Measurements from ENCODE around the gene CDC25C. TPM values are rescaled to one million over a fixed set of nuclear protein-coding genes. Genes with fewer than 3 reads are reported as not detected.

CDC25C gene
- total RNA-seq, 2 experiments from 2014 or later, result 19.1 to 19.2 TPM

DNA sequence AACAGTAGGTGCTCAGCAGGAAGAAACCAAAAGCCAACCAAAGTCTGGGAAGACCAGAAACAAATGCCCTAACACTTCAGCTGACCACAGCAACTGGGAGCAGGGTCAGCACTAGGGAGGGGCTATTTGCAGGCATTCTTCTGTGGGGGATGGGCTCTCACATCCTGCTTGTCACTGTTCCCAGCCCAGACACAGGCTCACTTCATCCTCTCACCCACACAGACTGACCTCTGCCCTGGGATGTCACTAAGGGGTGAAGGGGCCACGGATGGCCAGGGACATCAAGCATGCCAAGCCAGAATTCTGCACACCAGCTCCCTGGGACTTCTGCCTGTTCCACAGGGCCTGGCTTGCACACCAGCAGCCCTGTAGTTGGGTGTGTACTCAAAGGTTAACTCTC lies 85.9 kb downstream of the CDC25C start:
- peaks cover 32% of the 10 kb centered on the region for H3K27me3 Mint-ChIP-seq
- no peak overlapping the region for H3K27ac Mint-ChIP-seq
- ChIA-PET CTCF (no interaction called here), POLR2A (no interaction called here)
- DNase-seq, result no peak
- H3K4me1 Mint-ChIP-seq (ENCODE audit: low read depth), result peaks cover 9% of the 10 kb centered on the region
- no peaks in the 10 kb centered on the region for H3K36me3 Mint-ChIP-seq
- no peaks in the 10 kb centered on the region for H3K9me3 Mint-ChIP-seq
- intact Hi-C loops (cut with micrococcal nuclease), result no loop called here
- H3K4me3 Mint-ChIP-seq, result no peak overlapping the region

DNA sequence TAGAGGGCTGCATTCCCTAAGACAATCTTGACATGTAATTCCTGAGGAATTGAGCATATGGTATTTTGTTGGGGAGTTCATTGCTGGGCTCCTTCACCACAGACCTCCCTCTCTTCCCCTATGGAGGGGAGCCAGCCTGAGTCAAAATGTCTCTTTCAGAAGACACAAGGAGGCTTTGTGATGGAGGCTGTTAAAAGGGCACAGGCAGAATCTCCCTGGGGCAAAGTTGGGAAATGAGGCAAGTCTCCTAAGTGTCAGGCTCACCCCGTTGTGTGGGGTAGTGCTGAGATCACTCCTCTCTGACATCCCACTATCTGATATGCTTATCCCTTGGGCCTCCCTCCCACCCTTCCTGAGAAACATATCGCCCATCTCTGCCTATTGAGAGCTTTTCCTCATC lies 87.8 kb downstream of the CDC25C start:
- Mint-ChIP-seq H3K36me3 (no peaks in the 10 kb centered on the region), H3K4me1 (ENCODE audit: low read depth) (peaks cover 12% of the 10 kb centered on the region), H3K27me3 (peaks cover 43% of the 10 kb centered on the region), H3K9me3 (no peaks in the 10 kb centered on the region), H3K27ac (no peak overlapping the region), H3K4me3 (no peak overlapping the region)
- no peak for DNase-seq
- intact Hi-C loops (cut with micrococcal nuclease), result no loop called here
- POLR2A ChIA-PET, result no interaction called here
- CTCF ChIA-PET, result interaction anchor here (1.0 kb wide), 1 partner anchor 20 kb away, joined by 4 read pairs; no protein-coding TSS in a partner anchor

DNA sequence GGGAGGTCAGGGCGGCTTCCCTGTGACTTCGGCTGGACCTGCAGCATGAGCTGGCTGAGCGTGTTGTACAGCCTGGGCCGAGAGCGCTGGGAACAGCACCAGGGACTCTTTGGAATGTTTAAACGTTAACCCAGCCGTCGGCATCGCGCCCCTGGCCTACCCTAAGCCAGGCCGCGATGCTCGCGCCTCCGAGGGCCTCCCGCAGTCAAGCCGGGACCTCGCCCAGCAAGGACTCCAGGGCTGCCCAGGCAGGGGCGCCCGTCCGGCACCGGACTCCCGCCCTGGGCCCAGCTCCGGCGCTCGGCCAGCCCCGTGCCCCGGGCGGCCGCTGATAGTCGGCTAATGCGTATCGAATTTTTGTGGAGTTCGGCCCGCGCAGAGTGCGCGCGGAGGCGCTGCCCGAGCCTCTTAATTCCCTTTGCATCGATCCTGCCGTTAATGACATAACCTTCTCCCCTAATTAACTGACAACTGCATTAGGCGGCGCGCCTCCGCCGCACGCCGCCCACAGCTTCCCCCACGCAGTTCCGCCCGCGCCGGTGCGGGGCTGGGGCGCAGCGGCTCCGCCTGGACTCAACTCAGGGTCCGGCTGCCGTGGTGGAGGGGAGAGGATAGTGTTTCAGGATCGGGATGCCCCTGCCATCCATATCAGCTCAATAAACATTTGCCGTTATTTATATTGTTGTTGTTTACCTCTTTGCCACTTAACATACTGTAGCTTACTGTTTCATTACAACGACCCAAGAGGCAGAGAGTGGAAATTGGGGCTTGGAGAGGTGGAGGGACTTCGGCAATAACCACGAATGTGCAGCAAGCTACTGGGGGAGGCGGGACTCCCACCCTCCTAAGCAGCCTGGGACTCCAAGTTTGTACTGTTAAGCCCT lies 89.7 kb downstream of the CDC25C start:
- Mint-ChIP-seq H3K36me3 (no peaks in the 10 kb centered on the region), H3K9me3 (no peaks in the 10 kb centered on the region), H3K27me3 (peaks cover 43% of the 10 kb centered on the region), H3K27ac (no peak overlapping the region), H3K4me3 (no peak overlapping the region), H3K4me1 (ENCODE audit: low read depth) (peaks cover 12% of the 10 kb centered on the region)
- no peak for DNase-seq
- intact Hi-C loops (cut with micrococcal nuclease), result no loop called here
- POLR2A ChIA-PET, result interaction anchor here (1.0 kb wide), 1 partner anchor 137 kb away, joined by 3 read pairs; no protein-coding TSS in a partner anchor
- CTCF ChIA-PET, result interaction anchor here (1.0 to 1.2 kb wide), 3 partner anchors 13 to 111 kb away, joined by 3 read pairs; no protein-coding TSS in a partner anchor

- peaks cover 43% of the 10 kb centered on the region for H3K27me3 Mint-ChIP-seq
- intact Hi-C loops (cut with micrococcal nuclease), result no loop called here
- H3K27ac Mint-ChIP-seq, result no peak overlapping the region
- H3K36me3 Mint-ChIP-seq, result no peaks in the 10 kb centered on the region
- DNase-seq, result peak; percentile 26
- peaks cover 12% of the 10 kb centered on the region for H3K4me1 Mint-ChIP-seq (ENCODE audit: low read depth)
- no peaks in the 10 kb centered on the region for H3K9me3 Mint-ChIP-seq
- CTCF ChIA-PET, result interaction anchor here (1.2 kb wide), 2 partner anchors 14 to 111 kb away, joined by 3 to 6 read pairs; partner anchors contain the start of gene KDM3B
- POLR2A ChIA-PET, result no interaction called here
- H3K4me3 Mint-ChIP-seq, result no peak overlapping the region
Observed at GRCh38 chr5:138240650-138241385, 90.8 kb downstream of the CDC25C start.

DNA sequence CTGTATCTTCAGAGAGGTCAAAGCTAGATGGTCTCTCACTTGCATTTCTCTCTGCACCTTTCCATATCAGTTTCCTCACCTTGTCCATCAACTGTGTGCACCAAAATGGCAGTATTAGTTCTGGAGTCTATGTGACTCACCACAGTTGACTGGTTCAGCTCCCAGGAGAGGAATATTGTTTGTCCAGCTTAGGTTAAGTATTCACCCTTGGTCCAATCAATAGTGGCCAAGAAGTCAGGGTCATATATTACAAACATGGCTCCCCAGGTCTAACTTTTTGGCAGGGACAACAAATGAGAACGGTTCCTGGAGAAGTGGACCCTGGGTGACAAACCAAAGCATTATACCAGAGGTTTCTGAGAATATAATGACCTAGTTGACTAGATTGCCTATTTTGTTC lies 93.6 kb downstream of the CDC25C start:
- intact Hi-C loops (cut with micrococcal nuclease), result no loop called here
- ChIA-PET CTCF (no interaction called here), POLR2A (no interaction called here)
- DNase-seq, result no peak
- Mint-ChIP-seq H3K4me1 (ENCODE audit: low read depth) (peaks cover 12% of the 10 kb centered on the region), H3K36me3 (no peaks in the 10 kb centered on the region), H3K9me3 (no peaks in the 10 kb centered on the region), H3K27ac (no peak overlapping the region), H3K4me3 (no peak overlapping the region), H3K27me3 (peaks cover 34% of the 10 kb centered on the region)

Other genes starting within 250 kb of the CDC25C start
- gene WNT8A, start 247.8 kb downstream of the CDC25C start, total RNA-seq, result not detected
- not detected for gene NME5, start 192.4 kb downstream of the CDC25C start, total RNA-seq
- gene BRD8, start 153.2 kb downstream of the CDC25C start, total RNA-seq, result 10 to 100 TPM; 62.9 to 65.8 TPM
- gene KIF20A, start 152.7 kb downstream of the CDC25C start, total RNA-seq, result 10 to 100 TPM; 55.5 to 60.3 TPM
- gene CDC23, start 118.5 kb downstream of the CDC25C start, total RNA-seq, result 10 to 100 TPM; 32.4 to 33.4 TPM
- under 1 TPM in 1 of 2 experiments, not detected in 1; 0.12 TPM for gene GFRA3, start 57.2 kb downstream of the CDC25C start, total RNA-seq
- 10 to 100 TPM; 17.2 to 19.2 TPM for gene FAM53C, start 6.5 kb upstream of the CDC25C start, total RNA-seq
- gene KDM3B, start 20.9 kb upstream of the CDC25C start, total RNA-seq, result 10 to 100 TPM; 38.6 to 39.6 TPM
- 10 to 100 TPM in 1 of 2 experiments, 1 to 10 TPM in 1; 6.1 to 10.9 TPM for gene REEP2, start 107.3 kb upstream of the CDC25C start, total RNA-seq
- 10 to 100 TPM; 64.2 to 69.4 TPM for gene EGR1, start 133.7 kb upstream of the CDC25C start, total RNA-seq
- gene ETF1, start 211.4 kb upstream of the CDC25C start, total RNA-seq, result 100 to 1,000 TPM; 131 to 132 TPM
- gene HSPA9, start 243.6 kb upstream of the CDC25C start, total RNA-seq, result 100 to 1,000 TPM; 358 to 368 TPM

All from activated CD4-positive, alpha-beta memory T cell treated with anti-CD3 and anti-CD28 coated beads for 36 hours (primary cell).